NCI-H146 (cell line): ENCODE data around the gene C1orf116.

Experiments used
- DNase-seq: peaks from one replicate; lab custom pipeline; 2025; lab: John Stamatoyannopoulos, UW

Gene C1orf116

GRCh38 chr1:207034998-207035397, 2.4 kb upstream of the C1orf116 start:
- DNase-seq, result no peak

DNA sequence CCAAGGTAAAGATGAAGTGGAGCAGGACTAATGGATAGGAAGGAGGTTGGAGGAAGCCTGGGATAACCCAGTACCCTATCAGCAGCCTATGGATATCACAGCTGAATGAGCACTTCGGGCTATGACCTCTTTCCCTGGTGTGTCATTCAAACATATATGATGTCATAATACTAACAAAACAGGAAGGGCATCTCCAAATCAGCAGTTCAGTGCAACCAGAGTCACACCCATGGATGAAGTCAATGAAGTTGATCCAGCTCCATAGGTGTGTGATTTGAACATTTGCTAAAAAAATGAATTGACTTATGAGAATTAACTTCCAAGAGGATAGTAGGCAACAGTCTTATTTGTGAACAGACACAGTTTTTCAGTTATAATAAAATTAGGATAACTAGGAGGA, 1.7 kb upstream of the C1orf116 start:
- DNase-seq, result no peak

- no peak for DNase-seq
Measured at GRCh38 chr1:207033302-207033701, 746 bp upstream of the C1orf116 start.

DNA sequence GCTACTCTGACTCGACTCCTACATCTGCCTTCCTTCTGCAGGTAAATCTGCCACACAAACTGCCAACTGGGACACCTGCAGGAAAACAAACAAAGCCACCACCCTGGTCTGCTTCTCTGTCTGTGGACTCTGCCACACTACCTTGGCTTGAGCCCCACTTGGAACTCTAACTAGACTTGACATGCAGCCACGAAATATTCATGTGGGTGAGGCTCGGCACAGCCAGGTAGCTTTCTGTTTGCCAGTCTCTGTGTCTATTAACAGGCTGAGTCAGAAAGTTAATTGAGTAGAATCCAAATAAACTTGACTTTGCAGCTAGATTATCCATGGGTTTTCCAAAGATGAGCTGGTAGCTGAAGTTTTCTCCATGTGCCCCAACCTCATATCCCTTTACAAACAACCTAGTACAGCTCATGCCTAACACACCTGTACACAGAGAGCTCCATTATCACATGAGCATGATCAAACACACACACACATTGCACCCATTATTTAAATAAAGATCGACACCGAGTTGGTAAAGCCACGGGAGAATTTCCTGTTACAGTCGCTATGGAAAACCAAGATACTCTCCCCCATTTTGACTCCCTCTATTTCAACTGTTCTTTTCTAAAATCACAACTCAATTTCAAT, 808 bp downstream of the C1orf116 start:
- DNase-seq, result peak; percentile 66

DNA sequence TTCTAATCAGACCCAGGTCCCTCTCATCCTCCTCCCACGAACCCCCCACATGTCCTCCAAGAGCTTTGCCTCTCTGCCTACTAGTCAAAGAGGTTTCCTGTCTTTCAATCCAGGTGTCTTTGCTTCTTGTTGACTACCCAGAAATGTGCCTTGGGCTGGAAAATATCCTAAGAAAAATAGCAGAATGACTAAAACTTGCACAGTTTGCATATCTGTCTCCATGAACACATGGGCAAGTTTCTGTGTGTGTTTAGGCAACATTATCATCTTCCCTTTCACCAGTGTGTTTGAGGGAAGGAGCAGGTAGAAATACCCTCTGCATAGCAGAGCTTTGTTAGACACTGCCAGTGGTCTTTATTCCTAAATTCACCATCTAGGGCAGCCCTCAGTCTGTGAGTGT, 1.5 kb downstream of the C1orf116 start:
- no peak for DNase-seq

DNA sequence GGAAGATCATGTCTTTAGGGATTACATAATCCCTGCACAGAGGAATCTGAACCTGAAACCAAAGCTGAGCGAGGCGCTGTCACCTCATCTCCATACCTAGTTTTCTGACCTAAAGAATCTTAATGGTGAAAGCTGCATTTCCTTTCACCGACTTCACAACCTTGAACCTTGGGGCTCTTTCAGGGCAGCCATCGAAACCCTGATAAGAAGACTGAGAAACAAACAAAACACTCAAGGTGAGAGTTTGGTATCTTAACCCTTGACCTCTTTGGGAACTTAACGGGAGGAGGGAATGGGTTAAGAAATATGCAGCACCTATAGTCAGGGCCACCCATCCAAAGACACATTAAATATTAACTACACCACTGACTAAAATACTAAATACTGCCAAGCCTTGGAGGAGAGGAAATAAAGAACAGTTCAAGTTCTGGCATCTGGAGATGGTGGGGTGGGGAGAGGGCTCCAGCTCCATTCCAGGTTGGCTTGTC, 2.0 kb downstream of the C1orf116 start:
- DNase-seq, result no peak

DNA sequence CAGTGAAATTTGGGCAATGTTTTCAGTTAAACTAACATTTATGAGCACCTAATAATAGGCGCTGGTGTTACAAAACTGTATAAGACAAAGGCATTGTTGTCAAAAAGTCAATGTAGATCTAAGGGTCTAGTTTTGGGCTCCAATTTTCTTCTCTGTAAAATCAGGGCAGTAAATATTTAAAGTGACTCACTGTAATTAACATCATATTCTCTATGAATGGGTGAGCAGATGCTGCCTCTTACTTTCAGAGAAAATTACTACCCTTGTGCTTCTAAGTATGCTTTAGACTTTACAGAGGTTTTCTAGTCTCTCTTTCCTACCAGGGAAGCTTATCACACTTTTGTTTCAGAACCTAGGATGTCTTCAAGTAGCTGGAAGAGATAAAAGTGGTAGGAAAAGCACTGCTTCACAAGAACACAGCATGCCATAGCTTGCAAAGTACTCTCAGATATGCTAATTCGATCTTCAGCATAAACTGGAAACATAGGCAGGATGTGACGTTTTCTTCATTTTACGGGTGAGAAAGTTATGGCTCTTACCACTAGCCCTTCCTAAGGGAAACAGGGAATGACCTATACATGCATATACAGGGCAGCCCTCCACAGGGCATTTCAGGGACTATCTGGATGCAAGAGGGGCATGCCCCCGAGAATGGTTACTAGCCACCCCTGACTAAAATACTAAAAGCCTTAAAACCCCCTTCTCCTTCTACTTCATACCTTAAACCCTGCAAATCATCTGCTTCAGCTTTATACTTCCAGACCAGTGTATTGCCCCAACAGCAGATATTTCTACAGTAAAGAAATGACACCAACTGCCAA, 2.6 kb downstream of the C1orf116 start:
- no peak for DNase-seq

DNA sequence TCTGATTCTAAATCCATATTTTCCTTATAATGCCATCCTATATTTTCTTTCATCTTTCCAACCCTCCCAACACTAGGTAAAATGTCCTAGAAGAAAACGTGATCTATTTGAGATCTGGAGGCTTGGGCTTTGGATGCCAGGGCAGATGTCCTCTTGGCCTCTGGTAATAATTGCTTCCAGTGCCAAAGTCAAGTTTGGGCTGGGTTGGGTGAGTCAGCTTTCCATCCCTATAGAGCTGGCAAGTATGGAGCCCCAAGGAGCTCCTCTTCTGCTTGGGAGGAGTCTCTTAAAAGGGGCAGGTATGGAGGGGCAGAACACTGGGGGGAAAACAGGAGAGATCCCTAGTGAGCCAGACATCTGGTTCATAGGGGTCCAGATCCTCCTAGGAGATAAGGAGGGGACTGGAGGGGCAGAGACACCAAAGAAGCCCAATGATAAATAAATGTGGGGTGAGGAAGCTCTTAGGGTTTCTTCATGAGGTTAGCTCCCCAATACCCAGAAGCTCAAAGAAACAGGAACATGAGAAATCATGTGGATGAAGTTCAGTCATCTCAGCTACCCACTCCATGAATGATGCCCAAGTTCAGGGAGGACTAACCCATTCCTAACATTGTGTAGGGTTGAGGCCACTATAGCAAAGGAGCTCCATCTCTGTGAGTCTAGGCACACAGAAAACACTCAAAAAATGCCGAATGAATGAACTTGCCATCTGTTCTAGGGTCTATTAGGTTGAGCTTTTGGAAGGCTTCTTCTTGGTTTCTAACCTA, 3.5 kb downstream of the C1orf116 start:
- no peak for DNase-seq

- DNase-seq, result no peak
Measured at GRCh38 chr1:207027921-207028320, 4.6 kb downstream of the C1orf116 start.

- DNase-seq, result no peak
Measured at GRCh38 chr1:207027206-207027777, 5.3 kb downstream of the C1orf116 start.

GRCh38 chr1:207026104-207026534, 6.4 kb downstream of the C1orf116 start:
- no peak for DNase-seq

- no peak for DNase-seq
Measured at GRCh38 chr1:207025146-207025880, 7.2 kb downstream of the C1orf116 start.

DNA sequence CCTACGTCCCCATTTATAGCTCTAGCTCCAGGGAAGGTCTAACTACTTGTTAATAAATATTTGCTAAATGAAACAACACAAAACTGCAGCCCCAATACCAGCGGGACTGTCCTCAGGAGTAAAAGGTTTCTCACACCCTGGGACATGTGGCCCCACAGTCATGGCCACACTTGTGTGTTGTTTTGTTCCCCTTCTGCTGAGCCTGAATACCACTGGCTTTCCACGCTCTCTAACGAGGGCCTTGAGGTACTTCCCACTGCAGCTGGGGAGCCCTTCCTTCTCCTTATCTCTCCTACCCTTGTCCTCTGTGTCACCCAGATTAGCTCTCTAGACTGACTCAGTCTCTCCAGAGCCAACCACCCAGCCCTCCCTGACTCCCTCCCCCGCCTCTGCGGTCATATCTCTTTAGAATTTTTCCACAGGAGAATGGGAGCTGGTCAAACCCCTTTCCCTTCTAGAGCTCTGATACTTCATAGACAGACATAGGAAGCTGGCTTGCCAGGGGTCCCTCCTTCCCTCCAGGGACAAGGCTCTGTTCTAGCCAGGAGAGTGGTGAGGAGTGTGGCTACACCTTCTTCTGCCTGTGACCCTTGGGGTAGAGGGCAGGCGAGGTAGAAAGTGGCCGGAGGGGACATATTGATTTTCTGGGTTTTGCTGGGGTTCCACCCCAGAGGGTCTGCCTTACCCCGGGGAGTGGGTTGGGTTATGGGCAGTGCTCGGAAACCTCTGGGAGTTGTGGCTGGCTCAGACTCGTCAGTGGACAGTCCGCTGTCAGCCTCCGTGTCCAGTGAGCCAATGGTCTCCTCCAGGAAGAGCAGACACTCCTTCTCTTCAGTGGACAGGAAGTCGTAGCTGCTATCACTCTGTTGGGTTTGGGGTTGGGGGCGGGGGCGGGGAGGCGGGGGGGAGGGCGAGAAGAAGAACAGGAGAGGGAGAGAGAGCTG, 8.1 kb downstream of the C1orf116 start:
- DNase-seq, result no peak

DNA sequence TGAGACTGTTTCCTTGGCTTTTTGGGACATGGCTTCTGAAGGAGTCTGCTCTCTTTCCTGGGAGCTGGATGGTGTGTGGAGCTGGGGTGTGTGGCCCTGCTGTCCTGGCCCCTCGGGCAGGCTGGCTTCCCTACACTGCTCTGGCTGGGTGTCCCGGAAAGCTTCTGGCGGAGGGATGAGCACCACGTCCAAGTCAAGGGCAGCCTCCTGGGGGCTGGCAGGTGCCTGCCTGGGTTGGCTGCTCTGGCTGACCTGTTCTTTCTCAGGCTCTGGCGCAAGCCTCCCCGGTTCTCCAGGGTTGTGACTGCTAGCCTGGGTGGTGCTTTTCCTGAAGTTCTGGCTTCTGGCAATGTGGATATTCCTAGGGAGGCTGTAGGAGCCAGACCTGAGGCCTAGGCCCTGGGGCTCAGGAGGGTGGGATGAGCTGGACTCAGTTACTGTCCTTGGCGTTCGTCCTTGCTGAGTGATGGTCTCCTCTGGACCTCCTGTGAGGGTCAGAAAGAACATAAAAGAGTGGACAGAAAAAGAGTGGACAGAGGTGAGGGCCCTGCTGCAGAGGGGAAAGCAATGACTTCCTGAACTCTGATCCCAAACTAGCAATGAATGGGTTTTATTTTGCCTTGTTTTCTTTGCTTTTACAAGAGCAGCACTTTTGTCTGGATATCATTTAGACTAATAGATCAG, 9.4 kb downstream of the C1orf116 start:
- no peak for DNase-seq

GRCh38 chr1:207021876-207022596, 10.5 kb downstream of the C1orf116 start:
- DNase-seq, result no peak

GRCh38 chr1:207021139-207021861, 11.3 kb downstream of the C1orf116 start:
- DNase-seq, result no peak

DNA sequence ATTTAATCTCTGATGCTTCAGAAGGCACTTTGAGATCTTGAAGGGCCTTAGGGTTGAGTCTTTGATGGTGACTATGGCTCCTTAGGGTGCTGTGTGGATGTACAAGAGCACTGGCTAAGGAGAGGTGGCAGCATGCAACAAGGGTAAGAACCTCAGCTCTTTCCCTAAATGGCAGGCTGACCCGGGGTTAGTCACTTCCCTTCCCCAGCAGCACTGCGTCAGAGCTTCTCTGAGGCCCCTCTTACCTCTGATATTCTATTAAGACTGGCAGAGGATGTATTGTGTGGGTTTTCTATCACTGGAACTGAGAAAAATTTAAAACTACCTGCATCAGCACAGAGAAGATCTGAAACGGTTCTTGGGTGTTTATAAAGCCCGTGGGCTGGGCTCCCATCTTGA, 11.8 kb downstream of the C1orf116 start:
- no peak for DNase-seq

- DNase-seq, result no peak
Measured at GRCh38 chr1:207020065-207020708, 12.4 kb downstream of the C1orf116 start.
